B cell (primary cell): ENCODE data around the gene CLDN24. TPM values are rescaled to one million over a fixed set of nuclear protein-coding genes. Genes with fewer than 3 reads are reported as not detected.

Experiments
- ATAC-seq: fragments of 200-7000 bp; cut with Tn5 transposase; one replicate; pipeline ENCODE4 v1.10.0; 2021; ENCODE audit warnings: low read depth, mild to moderate bottlenecking, moderate number of reproducible peaks, moderate library complexity
- CTCF ChIA-PET: fragments of 350-600 bp; sonication (Branson Sonifier 250); formaldehyde crosslinking; loops from one replicate; lab custom pipeline; 2021; ENCODE audit warnings: antibody characterized with exemption, inconsistent platforms; lab: Charles Lee
- POLR2A ChIA-PET: fragments of 350-600 bp; sonication (Branson Sonifier 250); formaldehyde crosslinking; loops from one replicate; lab custom pipeline; 2021; ENCODE audit warnings: antibody characterized with exemption; lab: Charles Lee
- DNase-seq: peaks from one replicate; pipeline ENCODE4 v3.0.0; 2013
- H2AFZ ChIP-seq: 2 replicates; pipeline ENCODE4 v1.6.1; 2012; ENCODE audit warnings: mild to moderate bottlenecking, low read depth, low read length; ENCODE audit not compliant: insufficient read depth, poor library complexity, severe bottlenecking
- H3K27ac ChIP-seq, 2 donors: 1 replicate in 1 of 2; 2 replicates in 1 of 2; pipeline ENCODE4 v1.5.1; 2012 to 2013; ENCODE audit warnings: low read length in 2 of 2, mild to moderate bottlenecking in 2 of 2, moderate library complexity in 1 of 2
- H3K27me3 ChIP-seq, 4 experiments: fragments of 200-600 bp in 1 of 4; sonication (generic) in 1 of 4; replicated peaks in 1 of 4; 1 replicate in 2 of 4; 2 replicates in 2 of 4; pipeline versions ENCODE4 v1.6.1 to v1.7.0; 2013 to 2016; ENCODE audit warnings: low read length in 3 of 4, mild to moderate bottlenecking in 2 of 4, mixed read lengths in 1 of 4, moderate library complexity in 1 of 4; ENCODE audit not compliant: insufficient read depth in 4 of 4, control insufficient read depth in 3 of 4; ENCODE audit errors: control extremely low read depth in 1 of 4
- H3K36me3 ChIP-seq, 2 experiments: replicated peaks in 1 of 2; 1 replicate in 1 of 2; 2 replicates in 1 of 2; pipeline versions ENCODE4 v1.6.1 to v1.7.1; 2013; ENCODE audit warnings: low read length in 1 of 2; ENCODE audit not compliant: insufficient read depth in 2 of 2, control insufficient read depth in 1 of 2; ENCODE audit errors: control extremely low read depth in 1 of 2, extremely low read depth in 1 of 2
- H3K4me1 ChIP-seq, 2 donors: fragments of 200-600 bp in 1 of 2; sonication (generic) in 1 of 2; 1 replicate in 1 of 2; 2 replicates in 1 of 2; pipeline versions ENCODE4 v1.5.1 to v1.6.1; 2013 to 2017; ENCODE audit warnings: low read length in 2 of 2; ENCODE audit not compliant: control insufficient read depth in 2 of 2, insufficient read depth in 2 of 2
- H3K4me2 ChIP-seq: replicated peaks from 2 replicates; pipeline ENCODE3; 2012; ENCODE audit warnings: mild to moderate bottlenecking, low read depth, low read length; ENCODE audit not compliant: poor library complexity, severe bottlenecking
- H3K4me3 ChIP-seq, 5 experiments: fragments of 200-600 bp in 1 of 5; sonication (generic) in 1 of 5; 1 replicate in 3 of 5; 2 replicates in 2 of 5; pipeline versions ENCODE4 v1.5.1 to v1.7.0; 2011 to 2016; ENCODE audit warnings: low read length in 4 of 5, mild to moderate bottlenecking in 4 of 5, low read depth in 2 of 5, control low read depth in 1 of 5, moderate library complexity in 1 of 5; ENCODE audit not compliant: insufficient read depth in 1 of 5; ENCODE audit errors: control extremely low read depth in 1 of 5, extremely low read depth in 1 of 5
- H3K79me2 ChIP-seq: fragments of 200-600 bp; sonication (generic); one replicate; pipeline ENCODE4 v1.6.0; 2016; ENCODE audit warnings: low read length; ENCODE audit not compliant: control insufficient read depth, insufficient read depth
- H3K9ac ChIP-seq: fragments of 200-600 bp; sonication (generic); 2 replicates; pipeline ENCODE4 v1.6.1; 2017; ENCODE audit warnings: mild to moderate bottlenecking, low read length, moderate library complexity
- H3K9me3 ChIP-seq, 3 donors: one replicate each; pipeline versions ENCODE4 v1.6.1 to v1.7.1; 2013; ENCODE audit warnings: low read length in 2 of 3; ENCODE audit not compliant: control insufficient read depth in 2 of 3, insufficient read depth in 1 of 3; ENCODE audit errors: control extremely low read depth in 1 of 3
- H4K20me1 ChIP-seq: 2 replicates; pipeline ENCODE4 v1.6.0; 2012; ENCODE audit warnings: mild to moderate bottlenecking, low read length; ENCODE audit not compliant: insufficient read depth, control insufficient read depth, poor library complexity, severe bottlenecking
- H3K27ac Mint-ChIP-seq: one replicate; pipeline ENCODE4 v1.8.0; 2021; ENCODE audit warnings: mixed read lengths
- H3K27me3 Mint-ChIP-seq: one replicate; pipeline ENCODE4 v1.8.0; 2021; ENCODE audit warnings: mixed read lengths
- H3K4me1 Mint-ChIP-seq: one replicate; pipeline ENCODE4 v1.8.0; 2021; ENCODE audit warnings: mixed read lengths
- H3K4me3 Mint-ChIP-seq: one replicate; pipeline ENCODE4 v1.8.0; 2021; ENCODE audit warnings: mixed read lengths
- H3K9me3 Mint-ChIP-seq: one replicate; pipeline ENCODE4 v1.8.0; 2022; ENCODE audit warnings: mixed read lengths; ENCODE audit not compliant: insufficient read depth
- EZH2 ChIP-seq: IDR thresholded peaks from 2 replicates; pipeline ENCODE4 v1.6.1; 2012; ENCODE audit warnings: borderline replicate concordance, low read depth, mild to moderate bottlenecking, moderate library complexity, low read length; ENCODE audit not compliant: insufficient read depth, poor library complexity, severe bottlenecking
- WGBS: methylation state at CpG from one replicate; pipeline ENCODE4 v1.1.5; 2013; ENCODE audit warnings: missing lambda C conversion rate; ENCODE audit not compliant: insufficient coverage; 5-methylcytosine and 5-hydroxymethylcytosine counted together
- intact Hi-C: fragments of 100-400 bp; cut with micrococcal nuclease; formaldehyde crosslinking; loops from one replicate; pipeline ENCODE4 v1.10.0; 2022
- polyA plus RNA-seq: library from polyadenylated mRNA; depleted of rRNA; stranded (reverse); fragments of >200 nt; gene quantifications from 2 replicates; pipeline ENCODE4 v1.2.3, GENCODE V29; 2012
- total RNA-seq, 2 donors: library from RNA; stranded (reverse); fragments of 120-200 nt in 1 of 2; gene quantifications; 1 replicate in 1 of 2; 2 replicates in 1 of 2; pipeline versions ENCODE4 v1.2.3 to v1.2.4, GENCODE V29; 2013 to 2022
- TF ChIP-seq, protein P1 (sequence below): fragments of 200-600 bp; IDR thresholded peaks from one replicate; pipeline ENCODE4 v1.8.0; 2022; ENCODE audit warnings: antibody characterized with exemption, mild to moderate bottlenecking

CLDN24 gene
- total and polyA plus RNA-seq, 2 donors (not counting 1 experiment from before 2014, with no cell fraction given): not detected

DNA sequence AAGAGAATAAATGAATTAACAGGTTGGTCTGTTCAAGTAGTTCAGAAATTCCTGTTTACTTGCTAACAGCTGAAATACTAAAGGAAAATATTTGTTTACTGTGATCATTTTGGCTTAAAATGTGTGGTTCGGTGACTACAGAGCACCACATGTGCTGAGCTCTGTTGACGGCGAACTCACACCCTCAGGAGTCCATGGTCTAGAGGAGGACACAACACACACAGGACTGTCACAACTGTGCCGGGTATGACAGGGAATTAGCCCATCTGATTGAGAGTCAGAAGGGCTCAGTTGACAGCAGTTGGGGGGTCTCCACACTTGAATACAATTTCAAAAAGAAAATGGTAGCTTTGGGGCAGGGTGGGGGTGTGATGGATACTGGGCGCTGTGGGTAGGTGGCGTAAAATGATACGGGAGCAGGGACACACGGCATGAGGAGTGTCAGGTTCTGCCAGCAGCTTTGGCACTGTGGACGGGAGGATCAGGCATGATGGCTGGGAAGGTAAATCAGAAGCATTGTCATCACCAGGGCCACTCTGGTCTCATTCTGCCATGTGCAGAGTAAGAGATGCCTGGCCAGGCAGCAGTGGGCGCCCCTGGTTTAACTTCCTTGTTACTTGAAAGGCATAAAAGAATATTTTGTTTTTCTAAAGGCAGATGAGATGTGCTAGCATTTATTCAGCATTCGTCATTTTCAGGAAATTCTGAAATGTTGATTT lies 35.5 kb downstream of the CLDN24 start:
- H3K9me3 Mint-ChIP-seq: no peaks in the 10 kb centered on the region
- Histone ChIP-seq H3K27me3 (no peaks in the 10 kb centered on the region), H3K4me3 (no peak overlapping the region), H4K20me1 (no peaks in the 10 kb centered on the region), H3K4me1 (no peaks in the 10 kb centered on the region), H3K79me2 (no peaks in the 10 kb centered on the region), H3K9me3 (no peaks in the 10 kb centered on the region), H3K27ac (no peak overlapping the region), H3K36me3 (no peaks in the 10 kb centered on the region), H2AFZ (no peak overlapping the region), H3K4me2 (no peak overlapping the region), H3K9ac (no peak overlapping the region)
- no peak overlapping the region for H3K4me3 Mint-ChIP-seq
- no peak overlapping the region for H3K27ac Mint-ChIP-seq
- intact Hi-C loops: no loop called here
- H3K27me3 Mint-ChIP-seq: peaks cover 21% of the 10 kb centered on the region
- ATAC-seq (no peak), DNase-seq (no peak)
- TF ChIP-seq, protein P1, sequence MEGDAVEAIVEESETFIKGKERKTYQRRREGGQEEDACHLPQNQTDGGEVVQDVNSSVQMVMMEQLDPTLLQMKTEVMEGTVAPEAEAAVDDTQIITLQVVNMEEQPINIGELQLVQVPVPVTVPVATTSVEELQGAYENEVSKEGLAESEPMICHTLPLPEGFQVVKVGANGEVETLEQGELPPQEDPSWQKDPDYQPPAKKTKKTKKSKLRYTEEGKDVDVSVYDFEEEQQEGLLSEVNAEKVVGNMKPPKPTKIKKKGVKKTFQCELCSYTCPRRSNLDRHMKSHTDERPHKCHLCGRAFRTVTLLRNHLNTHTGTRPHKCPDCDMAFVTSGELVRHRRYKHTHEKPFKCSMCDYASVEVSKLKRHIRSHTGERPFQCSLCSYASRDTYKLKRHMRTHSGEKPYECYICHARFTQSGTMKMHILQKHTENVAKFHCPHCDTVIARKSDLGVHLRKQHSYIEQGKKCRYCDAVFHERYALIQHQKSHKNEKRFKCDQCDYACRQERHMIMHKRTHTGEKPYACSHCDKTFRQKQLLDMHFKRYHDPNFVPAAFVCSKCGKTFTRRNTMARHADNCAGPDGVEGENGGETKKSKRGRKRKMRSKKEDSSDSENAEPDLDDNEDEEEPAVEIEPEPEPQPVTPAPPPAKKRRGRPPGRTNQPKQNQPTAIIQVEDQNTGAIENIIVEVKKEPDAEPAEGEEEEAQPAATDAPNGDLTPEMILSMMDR: no peak
- no peak for TF ChIP-seq EZH2
- POLR2A ChIA-PET: no interaction called here
- no peaks in the 10 kb centered on the region for H3K4me1 Mint-ChIP-seq
- 96% methylated on average over 10 of the region's 11 CpGs for WGBS
- CTCF ChIA-PET: interaction anchor here (1.5 to 1.6 kb wide), 2 partner anchors 25 to 120 kb away, joined by 3 to 5 read pairs; no protein-coding TSS in a partner anchor

DNA sequence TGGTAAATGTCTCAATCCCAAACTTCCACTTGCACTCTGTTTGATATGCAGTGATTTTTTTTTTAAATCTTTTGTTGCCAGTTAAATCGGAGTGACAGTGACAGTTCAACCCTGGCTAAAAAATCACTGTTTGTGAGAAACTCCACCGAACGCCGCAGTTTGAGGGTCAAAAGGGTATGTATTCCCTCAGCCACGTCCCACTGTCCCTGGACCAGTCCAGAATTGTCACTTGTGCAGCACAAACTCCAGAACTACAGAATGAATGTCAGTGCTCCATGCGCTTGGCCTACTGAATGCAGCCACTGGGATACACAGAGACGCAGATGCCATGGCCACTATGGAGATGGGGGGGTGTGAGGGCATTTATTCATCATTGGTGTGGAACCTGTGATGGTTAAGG lies 36.3 kb downstream of the CLDN24 start:
- Histone ChIP-seq H3K79me2 (no peaks in the 10 kb centered on the region), H3K4me3 (no peak overlapping the region), H4K20me1 (no peaks in the 10 kb centered on the region), H3K27me3 (no peaks in the 10 kb centered on the region), H2AFZ (no peak overlapping the region), H3K36me3 (no peaks in the 10 kb centered on the region), H3K4me1 (no peaks in the 10 kb centered on the region), H3K9me3 (no peaks in the 10 kb centered on the region), H3K9ac (no peak overlapping the region), H3K27ac (no peak overlapping the region), H3K4me2 (no peak overlapping the region)
- intact Hi-C loops: no loop called here
- no peak overlapping the region for H3K27ac Mint-ChIP-seq
- H3K27me3 Mint-ChIP-seq: peaks cover 21% of the 10 kb centered on the region
- H3K4me3 Mint-ChIP-seq: no peak overlapping the region
- no peak for ATAC-seq
- DNase-seq: no peak
- no peaks in the 10 kb centered on the region for H3K9me3 Mint-ChIP-seq
- H3K4me1 Mint-ChIP-seq: no peaks in the 10 kb centered on the region
- WGBS: 91% methylated on average over 7 of the region's 7 CpGs
- POLR2A ChIA-PET: no interaction called here
- CTCF ChIA-PET: no interaction called here
- TF ChIP-seq, protein P1: no peak
- no peak for TF ChIP-seq EZH2
